HG03457 (cell line): Measurements from ENCODE around the gene CHCHD2.
"Not testable (repeated sequence)": the region's sequence is repeated elsewhere in the genome, so short reads cannot be mapped to it uniquely, and the experiment has no call there.

Experiments used
- ATAC-seq: cut with Tn5 transposase; IDR thresholded peaks from one replicate; pipeline ENCODE4 v1.9.1; 2021; ENCODE audit warnings: moderate number of reproducible peaks; ENCODE audit not compliant: unreplicated experiment

The CHCHD2 gene

GRCh38 chr7:56106108-56107073 is at the start of gene CHCHD2:
TSS of gene CHCHD2 (minus strand) at chr7:56106476. CDS start at chr7:56106413, 63 bp downstream.
- peak; percentile 99 for ATAC-seq

- not testable (repeated sequence) for ATAC-seq
These were observed 24.8 kb upstream of the CHCHD2 start for GRCh38 chr7:56131062-56131461.

- ATAC-seq = no peak
These were observed 21.1 kb upstream of the CHCHD2 start for GRCh38 chr7:56127241-56127975.

GRCh38 chr7:56125831-56126230 is 19.6 kb upstream of the CHCHD2 start:
- no peak for ATAC-seq

- no peak for ATAC-seq
These were observed 18.7 kb upstream of the CHCHD2 start for GRCh38 chr7:56124981-56125380.

- ATAC-seq = no peak
These were observed 15.2 kb upstream of the CHCHD2 start for GRCh38 chr7:56121440-56121839.

GRCh38 chr7:56115852-56116538 is 9.7 kb upstream of the CHCHD2 start, which contains the start of gene NUPR2:
TSS of gene NUPR2 (minus strand) at chr7:56116417. CDS start at chr7:56116314, 103 bp downstream.
- no peak for ATAC-seq

GRCh38 chr7:56112244-56112643 is 6.0 kb upstream of the CHCHD2 start:
- not testable (repeated sequence) for ATAC-seq

- ATAC-seq = no peak
These were observed 4.3 kb upstream of the CHCHD2 start for GRCh38 chr7:56110611-56111010.

- no peak for ATAC-seq
These were observed 1.6 kb upstream of the CHCHD2 start for GRCh38 chr7:56107954-56108258.

GRCh38 chr7:56105508-56105907 is 768 bp downstream of the CHCHD2 start:
- ATAC-seq = no peak

GRCh38 chr7:56104138-56104537 is 2.1 kb downstream of the CHCHD2 start:
- not testable (repeated sequence) for ATAC-seq

GRCh38 chr7:56099653-56100052 is 6.6 kb downstream of the CHCHD2 start:
- no peak for ATAC-seq

- not testable (repeated sequence) for ATAC-seq
These were observed 7.9 kb downstream of the CHCHD2 start for GRCh38 chr7:56098187-56099008.

- no peak for ATAC-seq
These were observed 8.6 kb downstream of the CHCHD2 start for GRCh38 chr7:56097700-56098099.

- no peak for ATAC-seq
These were observed 13.3 kb downstream of the CHCHD2 start, which contains the start of gene PHKG1 for GRCh38 chr7:56092789-56093531. TSS of gene PHKG1 (minus strand) at chr7:56092952. CDS start at chr7:56088941, 4,011 bp downstream.

- ATAC-seq = not testable (repeated sequence)
These were observed 13.9 kb downstream of the CHCHD2 start for GRCh38 chr7:56092388-56092787.

GRCh38 chr7:56091591-56091990 is 14.7 kb downstream of the CHCHD2 start:
- ATAC-seq = no peak

- ATAC-seq = no peak
These were observed 18.8 kb downstream of the CHCHD2 start for GRCh38 chr7:56087445-56087844.

- ATAC-seq = no peak
These were observed 19.5 kb downstream of the CHCHD2 start for GRCh38 chr7:56086761-56087160.
